ENCODE measurements around the gene GNAS.

DNA sequence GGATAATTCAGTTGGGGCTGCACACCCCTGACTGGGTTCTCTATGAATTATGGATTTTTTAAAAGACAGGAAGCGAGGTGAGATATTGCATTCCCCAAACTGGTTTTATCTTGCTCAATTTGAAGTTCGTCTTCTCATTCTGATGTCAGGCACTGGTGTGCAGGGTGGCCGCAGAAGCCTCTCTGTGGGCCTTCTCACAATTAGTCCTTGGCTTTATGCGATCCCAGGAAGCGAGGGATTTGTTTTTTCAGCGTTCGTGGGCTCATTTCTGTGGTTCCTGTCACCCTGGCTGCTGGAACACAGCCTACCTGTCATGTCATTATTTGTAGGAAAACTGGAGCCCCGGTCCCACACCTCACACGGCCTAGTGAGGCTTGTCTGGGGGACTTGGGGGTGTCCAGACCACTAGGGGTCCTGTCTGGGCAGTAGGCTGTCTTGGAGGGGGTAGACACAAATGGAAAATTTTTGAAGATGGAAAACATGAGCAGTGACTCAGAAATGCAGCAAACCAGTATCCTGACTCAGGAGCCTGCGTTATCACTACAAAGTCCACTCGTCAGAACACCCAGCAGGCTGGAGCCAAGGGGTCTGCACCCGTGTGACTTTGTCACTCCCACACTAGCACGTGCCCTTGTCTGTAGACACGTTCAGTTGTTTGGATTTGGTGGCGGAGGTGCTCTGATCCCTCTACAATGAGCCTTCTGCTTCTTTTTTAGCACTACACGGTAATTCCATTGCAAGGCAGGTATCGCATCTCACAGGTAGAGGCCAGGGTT lies 44.1 kb upstream of the GNAS start:
- TF ChIP-seq, protein P1, sequence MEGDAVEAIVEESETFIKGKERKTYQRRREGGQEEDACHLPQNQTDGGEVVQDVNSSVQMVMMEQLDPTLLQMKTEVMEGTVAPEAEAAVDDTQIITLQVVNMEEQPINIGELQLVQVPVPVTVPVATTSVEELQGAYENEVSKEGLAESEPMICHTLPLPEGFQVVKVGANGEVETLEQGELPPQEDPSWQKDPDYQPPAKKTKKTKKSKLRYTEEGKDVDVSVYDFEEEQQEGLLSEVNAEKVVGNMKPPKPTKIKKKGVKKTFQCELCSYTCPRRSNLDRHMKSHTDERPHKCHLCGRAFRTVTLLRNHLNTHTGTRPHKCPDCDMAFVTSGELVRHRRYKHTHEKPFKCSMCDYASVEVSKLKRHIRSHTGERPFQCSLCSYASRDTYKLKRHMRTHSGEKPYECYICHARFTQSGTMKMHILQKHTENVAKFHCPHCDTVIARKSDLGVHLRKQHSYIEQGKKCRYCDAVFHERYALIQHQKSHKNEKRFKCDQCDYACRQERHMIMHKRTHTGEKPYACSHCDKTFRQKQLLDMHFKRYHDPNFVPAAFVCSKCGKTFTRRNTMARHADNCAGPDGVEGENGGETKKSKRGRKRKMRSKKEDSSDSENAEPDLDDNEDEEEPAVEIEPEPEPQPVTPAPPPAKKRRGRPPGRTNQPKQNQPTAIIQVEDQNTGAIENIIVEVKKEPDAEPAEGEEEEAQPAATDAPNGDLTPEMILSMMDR (optimal IDR thresholded peaks at IDR 0.05 in 1 of 3, IDR thresholded peaks at IDR 0.05 in 1 of 3, conservative IDR thresholded peaks at IDR 0.05 in 1 of 3; ENCODE audit: extremely low read depth in 1 of 3, insufficient read depth in 2 of 3, low read length in 3 of 3) = no peak
- no peak for TF ChIP-seq EZH2 (IDR thresholded peaks at IDR 0.05; ENCODE audit: low read length)

Measured in keratinocyte (primary cell).